AG09319 (cell line): ENCODE results near the gene NIT1.

Experiments used
- DNase-seq: peaks from one replicate; pipeline ENCODE4 v3.0.0-alpha.2; 2010; ENCODE audit warnings: low read depth; ENCODE audit errors: extremely low read depth
- CTCF ChIP-seq: IDR thresholded peaks from 2 replicates; pipeline ENCODE4 v1.5.1; 2011; ENCODE audit warnings: low read depth, mild to moderate bottlenecking, inconsistent platforms, low read length, moderate library complexity

The NIT1 gene

GRCh38 chr1:161072751-161073449, 45.0 kb upstream of the NIT1 start:
- DNase-seq, result no peak
- no peak for TF ChIP-seq CTCF

GRCh38 chr1:161073474-161074121, 44.3 kb upstream of the NIT1 start:
- DNase-seq, result no peak
- TF ChIP-seq CTCF, result no peak

- no peak for TF ChIP-seq CTCF
- no peak for DNase-seq
Measured at GRCh38 chr1:161074676-161075368, 43.1 kb upstream of the NIT1 start.

- no peak for DNase-seq
Measured at GRCh38 chr1:161076410-161076809, 41.5 kb upstream of the NIT1 start.

GRCh38 chr1:161077426-161077825, 40.5 kb upstream of the NIT1 start:
- DNase-seq, result no peak
- no peak for TF ChIP-seq CTCF

More at GRCh38 chr1:161076410-161076809, 41.5 kb upstream of the NIT1 start:
- TF ChIP-seq CTCF, result no peak

- no peak for DNase-seq
- TF ChIP-seq CTCF, result no peak
Measured at GRCh38 chr1:161079436-161080110, 38.3 kb upstream of the NIT1 start.
